ENCODE measurements around the gene F7. TPM values are rescaled to one million over a fixed set of nuclear protein-coding genes. Genes with fewer than 3 reads are reported as not detected.

Gene F7
- total and polyA plus RNA-seq, 3 donors from 2014 or later, result 2.2 to 4.9 (median 2.4) TPM

- WGBS, 2 donors, result 92 to 94% methylated on average over 39 to 41 of the region's 41 CpGs
- no peak for DNase-seq
- H3K4me1 ChIP-seq, result no peaks in the 10 kb centered on the region
- no peaks in the 10 kb centered on the region for H3K9me3 ChIP-seq
- TF ChIP-seq POLR2A (IDR thresholded peaks at IDR 0.05), result no peak
- no peak for TF ChIP-seq CTCF (IDR thresholded peaks at IDR 0.05)
- no peaks in the 10 kb centered on the region for H3K36me3 ChIP-seq (ENCODE audit: low read depth, missing control alignments)
- intact Hi-C loops (cut with DNase I; ENCODE audit: low total_unique reads), result no loop called here
- no peaks in the 10 kb centered on the region for H3K27me3 ChIP-seq
- no peak overlapping the region for H3K27ac ChIP-seq
- H3K4me3 ChIP-seq, result no peak overlapping the region
Measured at GRCh38 chr13:113064534-113065405, 40.8 kb upstream of the F7 start.

DNA sequence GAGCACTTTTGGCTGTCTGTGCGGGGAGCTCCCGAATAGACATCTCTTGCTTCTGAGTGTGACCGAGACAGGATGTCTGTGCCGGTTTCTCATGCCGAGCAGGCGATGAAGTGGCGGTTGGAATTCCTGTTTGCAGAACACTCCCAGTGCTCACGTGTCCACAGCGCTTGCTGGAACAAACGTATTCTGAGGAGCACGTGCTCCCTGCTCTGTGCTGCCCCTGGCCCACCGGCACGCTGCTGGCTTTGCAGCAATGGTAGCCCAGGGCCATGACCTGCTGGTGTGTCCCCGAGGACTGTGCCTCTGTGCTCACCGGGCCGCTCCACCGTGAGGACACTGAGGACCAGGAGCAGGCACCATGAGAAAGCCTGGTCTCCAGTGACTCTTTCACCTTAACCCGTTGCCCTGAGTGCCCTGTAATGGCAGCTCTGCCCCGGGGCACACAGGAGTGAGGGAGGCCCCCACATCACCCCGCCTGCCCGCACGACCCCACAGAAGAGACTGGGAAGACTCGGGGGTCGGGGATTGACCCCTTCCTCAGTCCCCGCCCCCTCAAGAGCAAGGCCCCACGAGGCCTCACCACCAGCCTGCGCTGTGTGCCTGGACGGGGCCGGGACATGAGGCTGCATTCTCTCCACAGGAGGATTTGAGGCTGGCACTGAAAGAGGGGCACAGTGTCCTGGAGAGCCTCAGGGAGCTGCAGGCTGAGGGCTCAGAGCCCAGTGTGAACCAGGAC, 40.0 kb upstream of the F7 start:
- WGBS, 2 donors, result 83 to 87% methylated on average over 8 to 29 of the region's 29 CpGs
- H3K4me1 ChIP-seq, result no peaks in the 10 kb centered on the region
- H3K27ac ChIP-seq, result no peak overlapping the region
- DNase-seq, result no peak
- H3K27me3 ChIP-seq, result no peaks in the 10 kb centered on the region
- no peaks in the 10 kb centered on the region for H3K36me3 ChIP-seq (ENCODE audit: low read depth, missing control alignments)
- intact Hi-C loops (cut with DNase I; ENCODE audit: low total_unique reads), result no loop called here
- no peak overlapping the region for H3K4me3 ChIP-seq
- no peak for TF ChIP-seq CTCF (IDR thresholded peaks at IDR 0.05)
- no peak for TF ChIP-seq POLR2A (IDR thresholded peaks at IDR 0.05)
- H3K9me3 ChIP-seq, result no peaks in the 10 kb centered on the region

DNA sequence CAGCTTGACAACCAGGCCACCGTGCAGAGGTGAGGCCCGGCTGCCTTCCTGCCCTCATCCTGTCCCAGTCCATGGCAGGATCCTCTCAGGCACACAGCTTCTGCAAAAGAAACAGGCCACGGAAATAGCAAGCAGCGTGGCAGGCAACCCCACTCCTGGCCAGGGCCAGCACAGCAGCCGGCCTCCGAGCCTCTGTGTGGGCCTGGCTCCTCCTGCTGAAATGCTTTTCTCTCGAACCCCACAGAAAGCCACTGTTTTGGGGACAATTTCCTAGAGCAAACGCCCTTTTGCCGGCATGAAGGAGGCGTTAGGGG, 39.5 kb upstream of the F7 start:
- no peak overlapping the region for H3K27ac ChIP-seq
- intact Hi-C loops (cut with DNase I; ENCODE audit: low total_unique reads), result no loop called here
- H3K36me3 ChIP-seq (ENCODE audit: low read depth, missing control alignments), result no peaks in the 10 kb centered on the region
- H3K9me3 ChIP-seq, result no peaks in the 10 kb centered on the region
- no peak overlapping the region for H3K4me3 ChIP-seq
- no peaks in the 10 kb centered on the region for H3K4me1 ChIP-seq
- no peaks in the 10 kb centered on the region for H3K27me3 ChIP-seq
- TF ChIP-seq POLR2A (IDR thresholded peaks at IDR 0.05) (no peak), CTCF (IDR thresholded peaks at IDR 0.05) (no peak)
- 91 to 94% methylated on average over 8 to 10 of the region's 10 CpGs for WGBS, 2 donors
- no peak for DNase-seq

- Histone ChIP-seq H3K9me3 (no peaks in the 10 kb centered on the region), H3K4me3 (no peak overlapping the region), H3K36me3 (ENCODE audit: low read depth, missing control alignments) (no peaks in the 10 kb centered on the region), H3K27ac (no peak overlapping the region), H3K4me1 (no peaks in the 10 kb centered on the region), H3K27me3 (no peaks in the 10 kb centered on the region)
- WGBS, 2 donors, result 95% methylated on average over 16 of the region's 19 CpGs; no CpG with 5 or more reads in 1 of the 2 donors
- TF ChIP-seq CTCF (IDR thresholded peaks at IDR 0.05), result no peak
- no peak for TF ChIP-seq POLR2A (IDR thresholded peaks at IDR 0.05)
- DNase-seq, result no peak
- intact Hi-C loops (cut with DNase I; ENCODE audit: low total_unique reads), result no loop called here
Measured at GRCh38 chr13:113066746-113067145, 38.8 kb upstream of the F7 start.
